CD4-positive, alpha-beta T cell (primary cell): Measurements from ENCODE around the gene PYM1. TPM values are rescaled to one million over a fixed set of nuclear protein-coding genes. Genes with fewer than 3 reads are reported as not detected.

Experiments
- ATAC-seq: fragments of 200-7000 bp; cut with Tn5 transposase; one replicate; pipeline ENCODE4 v1.10.0; 2022; ENCODE audit warnings: mild to moderate bottlenecking; ENCODE audit not compliant: poor library complexity
- CTCF ChIA-PET: fragments of 350-600 bp; sonication (Branson Sonifier 250); formaldehyde crosslinking; loops from one replicate; lab custom pipeline; 2021; ENCODE audit warnings: antibody characterized with exemption, inconsistent platforms; lab: Charles Lee
- POLR2A ChIA-PET: fragments of 350-600 bp; sonication (Branson Sonifier 250); formaldehyde crosslinking; loops from one replicate; lab custom pipeline; 2021; ENCODE audit warnings: antibody characterized with exemption, inconsistent platforms; lab: Charles Lee
- DNase-seq, 14 experiments: peaks; one replicate each; pipeline ENCODE4 v3.0.0-alpha.2; 2013 to 2020; ENCODE audit warnings: mixed read lengths in 2 of 14
- H3K27ac ChIP-seq, 2 donors: one replicate each; pipeline versions ENCODE4 v1.5.1 to v1.7.0; 2013; ENCODE audit warnings: low read length in 2 of 2, low read depth in 1 of 2, mild to moderate bottlenecking in 1 of 2
- H3K27me3 ChIP-seq, 2 experiments: 1 replicate in 1 of 2; 2 replicates in 1 of 2; pipeline versions ENCODE4 v1.6.1 to v1.7.0; 2013; ENCODE audit warnings: low read length in 2 of 2, control low read depth in 1 of 2, mild to moderate bottlenecking in 1 of 2, moderate library complexity in 1 of 2; ENCODE audit not compliant: insufficient read depth in 2 of 2, control insufficient read depth in 1 of 2
- H3K36me3 ChIP-seq: one replicate; pipeline ENCODE4 v1.6.1; 2013; ENCODE audit warnings: low read length, control low read depth; ENCODE audit not compliant: insufficient read depth
- H3K4me1 ChIP-seq: one replicate; pipeline ENCODE4 v1.6.1; 2013; ENCODE audit warnings: low read length, control low read depth; ENCODE audit not compliant: insufficient read depth
- H3K4me3 ChIP-seq: one replicate; pipeline ENCODE4 v1.5.1; 2013; ENCODE audit warnings: mild to moderate bottlenecking, low read length, moderate library complexity
- H3K9me3 ChIP-seq, 2 experiments: 1 replicate in 1 of 2; 2 replicates in 1 of 2; pipeline versions ENCODE4 v1.6.1 to v1.7.0; 2013; ENCODE audit warnings: low read length in 2 of 2, mild to moderate bottlenecking in 2 of 2, control low read depth in 1 of 2, moderate library complexity in 1 of 2; ENCODE audit not compliant: control insufficient read depth in 1 of 2, insufficient read depth in 1 of 2
- H3K27ac Mint-ChIP-seq: one replicate; pipeline ENCODE4 v1.8.0; 2020; ENCODE audit warnings: mixed read lengths
- H3K27me3 Mint-ChIP-seq: one replicate; pipeline ENCODE4 v1.8.0; 2021; ENCODE audit warnings: mixed read lengths
- H3K36me3 Mint-ChIP-seq: one replicate; pipeline ENCODE4 v1.8.0; 2021; ENCODE audit warnings: low read depth, mixed read lengths
- H3K4me1 Mint-ChIP-seq: one replicate; pipeline ENCODE4 v1.8.0; 2021; ENCODE audit warnings: low read depth, mixed read lengths
- H3K4me3 Mint-ChIP-seq: one replicate; pipeline ENCODE4 v1.8.0; 2020; ENCODE audit warnings: mild to moderate bottlenecking, mixed read lengths
- H3K9me3 Mint-ChIP-seq: one replicate; pipeline ENCODE4 v1.8.0; 2020; ENCODE audit warnings: mixed read lengths
- CTCF ChIP-seq: fragments of 200-600 bp; IDR thresholded peaks from one replicate; pipeline ENCODE4 v1.8.0; 2022; ENCODE audit warnings: antibody characterized with exemption, mild to moderate bottlenecking
- intact Hi-C, 2 experiments: fragments of 100-400 bp; cut with DNase I in 1 of 2; cut with micrococcal nuclease in 1 of 2; formaldehyde crosslinking; loops; one replicate each; pipeline versions ENCODE4 v1.15.1 to v1.9.0; 2023 to 2025; cut with DNase I, micrococcal nuclease
- total RNA-seq, 174 experiments: library from RNA in 2 of 174; stranded (reverse) in 2 of 174; gene quantifications; one replicate each; pipeline ENCODE4 v1.2.3 and lab custom pipeline; 2021 to 2026

PYM1 gene
- total RNA-seq, 2 experiments from 2014 or later: 13.7 to 16.7 TPM

- ChIA-PET POLR2A (interaction anchor here (0.7 to 1.0 kb wide), 4 partner anchors 28 to 169 kb away, joined by 3 read pairs; partner anchors contain the start of gene DNAJC14), CTCF (interaction anchor here (0.6 to 1.3 kb wide), 4 partner anchors 9 to 161 kb away, joined by 3 to 4 read pairs (median 3); no protein-coding TSS in a partner anchor)
- no peaks in the 10 kb centered on the region for H3K27me3 ChIP-seq
- Mint-ChIP-seq H3K36me3 (peaks cover 20% of the 10 kb centered on the region), H3K4me1 (peaks cover 13% of the 10 kb centered on the region), H3K9me3 (no peaks in the 10 kb centered on the region), H3K27ac (peak overlapping the region; percentile 36), H3K27me3 (no peaks in the 10 kb centered on the region), H3K4me3 (no peak overlapping the region)
- intact Hi-C loops: no loop called here
- no peak for TF ChIP-seq CTCF
- peak in 3 of 14 experiments; percentile 11 to 22 (median 19) for DNase-seq
- H3K27ac ChIP-seq: no peak overlapping the region
- ATAC-seq: peak; percentile 52
- peaks cover 25% of the 10 kb centered on the region for H3K36me3 ChIP-seq
- H3K9me3 ChIP-seq: no peaks in the 10 kb centered on the region
- H3K4me3 ChIP-seq: no peak overlapping the region
- H3K4me1 ChIP-seq: no peaks in the 10 kb centered on the region
Measured at GRCh38 chr12:55899082-55899481, 28.6 kb downstream of the PYM1 start.

- Histone ChIP-seq H3K27me3 (no peaks in the 10 kb centered on the region), H3K27ac (no peak overlapping the region), H3K4me3 (no peak overlapping the region), H3K36me3 (no peaks in the 10 kb centered on the region), H3K9me3 (no peaks in the 10 kb centered on the region), H3K4me1 (no peaks in the 10 kb centered on the region)
- Mint-ChIP-seq H3K27ac (no peak overlapping the region), H3K4me3 (no peak overlapping the region), H3K36me3 (no peaks in the 10 kb centered on the region), H3K9me3 (no peaks in the 10 kb centered on the region), H3K27me3 (no peaks in the 10 kb centered on the region), H3K4me1 (peaks cover 1% of the 10 kb centered on the region)
- DNase-seq: no peak
- POLR2A ChIA-PET: no interaction called here
- CTCF ChIA-PET: no interaction called here
- no peak for TF ChIP-seq CTCF
- intact Hi-C loops: no loop called here
- no peak for ATAC-seq
Measured at GRCh38 chr12:55893723-55894122, 34.0 kb downstream of the PYM1 start.

- Histone ChIP-seq H3K27ac (no peak overlapping the region), H3K4me1 (no peaks in the 10 kb centered on the region), H3K4me3 (no peak overlapping the region), H3K9me3 (no peaks in the 10 kb centered on the region), H3K36me3 (no peaks in the 10 kb centered on the region), H3K27me3 (no peaks in the 10 kb centered on the region)
- H3K27me3 Mint-ChIP-seq: no peaks in the 10 kb centered on the region
- intact Hi-C loops: no loop called here
- DNase-seq (no peak), ATAC-seq (no peak)
- H3K9me3 Mint-ChIP-seq: no peaks in the 10 kb centered on the region
- H3K27ac Mint-ChIP-seq: no peak overlapping the region
- H3K4me3 Mint-ChIP-seq: no peak overlapping the region
- CTCF ChIA-PET: no interaction called here
- H3K4me1 Mint-ChIP-seq: no peaks in the 10 kb centered on the region
- POLR2A ChIA-PET: no interaction called here
- H3K36me3 Mint-ChIP-seq: no peaks in the 10 kb centered on the region
- TF ChIP-seq CTCF: no peak
Measured at GRCh38 chr12:55891310-55891709, 36.4 kb downstream of the PYM1 start.
